ENCODE data around the gene KRTAP17-1.
"Not testable (repeated sequence)": the region's sequence is repeated elsewhere in the genome, so short reads cannot be mapped to it uniquely, and the experiment has no call there.

The KRTAP17-1 gene

DNA sequence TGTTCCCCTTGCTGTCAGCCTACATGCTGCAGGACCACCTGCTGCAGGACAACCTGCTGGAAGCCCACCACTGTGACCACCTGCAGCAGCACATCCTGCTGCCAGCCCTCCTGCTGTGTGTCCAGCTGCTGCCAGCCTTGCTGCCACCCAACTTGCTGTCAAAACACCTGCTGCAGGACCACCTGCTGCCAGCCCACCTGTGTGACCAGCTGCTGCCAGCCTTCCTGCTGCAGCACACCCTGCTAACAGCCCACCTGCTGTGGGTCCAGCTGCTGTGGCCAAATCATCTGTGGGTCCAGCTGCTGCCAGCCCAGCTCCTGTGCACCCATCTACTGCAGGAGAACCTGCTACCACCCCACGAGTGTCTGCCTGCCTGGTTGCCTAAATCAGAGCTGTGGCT, 44.2 kb downstream of the KRTAP17-1 start:
- H3K4me3 Mint-ChIP-seq; H3K36me3 Mint-ChIP-seq (ENCODE audit: low read depth); H3K9me3 Mint-ChIP-seq; H3K27ac Mint-ChIP-seq; H3K27me3 Mint-ChIP-seq (ENCODE audit: low read depth); H3K4me1 Mint-ChIP-seq (ENCODE audit: low read depth); DNase-seq (ENCODE audit: low spot score): not testable (repeated sequence)

DNA sequence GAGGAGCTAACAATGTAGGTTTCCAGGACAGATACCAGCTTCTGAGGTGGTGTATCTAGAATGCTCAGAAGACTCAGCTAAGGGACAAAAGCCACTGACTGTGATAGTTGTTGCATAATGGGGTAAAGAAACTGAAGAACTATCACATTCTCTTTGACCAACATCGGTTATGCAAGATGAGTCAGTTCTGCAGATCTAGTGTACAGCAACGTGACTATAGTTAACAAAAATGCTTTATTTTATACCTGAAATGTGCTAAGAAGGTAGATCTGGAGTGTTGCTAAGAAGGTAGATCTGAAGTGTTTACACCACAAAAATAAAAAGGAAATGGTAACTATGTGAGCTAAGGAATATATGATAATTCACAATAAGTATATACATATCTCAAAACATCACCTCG, 47.8 kb downstream of the KRTAP17-1 start:
- Mint-ChIP-seq H3K27ac (no peak overlapping the region), H3K4me3 (no peak overlapping the region), H3K4me1 (ENCODE audit: low read depth) (no peaks in the 10 kb centered on the region), H3K9me3 (no peaks in the 10 kb centered on the region), H3K27me3 (ENCODE audit: low read depth) (peaks cover 5% of the 10 kb centered on the region), H3K36me3 (ENCODE audit: low read depth) (no peaks in the 10 kb centered on the region)
- no peak for DNase-seq (ENCODE audit: low spot score)

DNA sequence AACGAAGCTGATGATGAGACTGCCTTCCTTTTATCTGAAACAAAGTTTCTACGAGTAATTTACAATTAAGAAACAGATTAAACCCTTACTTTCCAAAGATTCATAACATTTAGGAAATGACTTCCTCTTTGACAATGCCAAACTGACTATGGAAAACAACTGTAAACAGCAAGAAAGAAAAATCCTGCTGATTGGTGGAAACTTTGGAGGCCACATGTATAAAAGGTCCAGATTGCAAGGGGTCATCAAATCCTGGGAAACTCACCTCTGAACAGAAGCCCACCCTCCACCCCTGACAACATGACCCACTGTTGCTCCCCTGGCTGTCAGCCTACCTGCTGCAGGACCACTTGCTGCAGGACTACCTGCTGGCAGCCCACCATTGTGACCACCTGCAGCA, 50.4 kb downstream of the KRTAP17-1 start, which contains the start of gene KRTAP9-6:
TSS of gene KRTAP9-6 (plus strand) at position 301 of the 400 bp plus-strand sequence. CDS start at position 301, 0 bp downstream.
- Mint-ChIP-seq H3K27ac (no peak within 1 kb of the TSS), H3K36me3 (ENCODE audit: low read depth) (no peaks in the 10 kb centered on the region), H3K27me3 (ENCODE audit: low read depth) (peaks cover 23% of the 10 kb centered on the region)

More for the DNA sequence above, 50.4 kb downstream of the KRTAP17-1 start, which contains the start of gene KRTAP9-6:
- no peaks in the 10 kb centered on the region for H3K9me3 Mint-ChIP-seq
- H3K4me3 Mint-ChIP-seq, result no peak within 1 kb of the TSS
- no peaks in the 10 kb centered on the region for H3K4me1 Mint-ChIP-seq (ENCODE audit: low read depth)
- DNase-seq (ENCODE audit: low spot score), result no peak

Data from T-helper 2 cell treated with Interferon-gamma antibody and Interleukin-4, amounts not matched to agents 5 μg/mL and 100 μg/mL, for 36 hours (primary cell).